Activated T-helper 1 cell treated with anti-CD3 and anti-CD28 coated beads, Interleukin-12 subunit alpha, Interleukin-12 subunit beta, Interleukin-2, Interleukin-4 antibody, amounts not matched to agents 30 ng/mL and 10 ng/mL and 1 ng/mL, durations not matched to agents 14 hours and 24 hours and 36 hours (primary cell): Measurements from ENCODE around the gene FOXRED1. TPM values are rescaled to one million over a fixed set of nuclear protein-coding genes. Genes with fewer than 3 reads are reported as not detected.
"Not testable (repeated sequence)": the region's sequence is repeated elsewhere in the genome, so short reads cannot be mapped to it uniquely, and the experiment has no call there.

Source experiments
- DNase-seq: peaks from one replicate; pipeline ENCODE4 v3.0.0; 2021; ENCODE audit warnings: low spot score
- H3K27ac Mint-ChIP-seq: one replicate; pipeline ENCODE4 v1.8.0; 2021; ENCODE audit warnings: mild to moderate bottlenecking, mixed read lengths
- H3K27me3 Mint-ChIP-seq: one replicate; pipeline ENCODE4 v1.8.0; 2022; ENCODE audit warnings: mild to moderate bottlenecking, moderate library complexity, mixed read lengths; ENCODE audit not compliant: insufficient read depth
- H3K36me3 Mint-ChIP-seq: one replicate; pipeline ENCODE4 v1.8.0; 2021; ENCODE audit warnings: low read depth, mixed read lengths
- H3K4me1 Mint-ChIP-seq: one replicate; pipeline ENCODE4 v1.8.0; 2021; ENCODE audit warnings: low read depth, mixed read lengths
- H3K4me3 Mint-ChIP-seq: one replicate; pipeline ENCODE4 v1.8.0; 2021; ENCODE audit warnings: mild to moderate bottlenecking, moderate library complexity, mixed read lengths
- H3K9me3 Mint-ChIP-seq: one replicate; pipeline ENCODE4 v1.8.0; 2021; ENCODE audit warnings: mixed read lengths
- intact Hi-C: fragments of 100-400 bp; cut with micrococcal nuclease; formaldehyde crosslinking; loops from one replicate; pipeline ENCODE4 v1.15.1; 2024
- total RNA-seq: library from RNA; stranded (reverse); gene quantifications from 2 replicates; pipeline ENCODE4 v1.2.3, GENCODE V29; 2022

The FOXRED1 gene
- total RNA-seq, 1 donor from 2014 or later = 56.5 TPM

DNA sequence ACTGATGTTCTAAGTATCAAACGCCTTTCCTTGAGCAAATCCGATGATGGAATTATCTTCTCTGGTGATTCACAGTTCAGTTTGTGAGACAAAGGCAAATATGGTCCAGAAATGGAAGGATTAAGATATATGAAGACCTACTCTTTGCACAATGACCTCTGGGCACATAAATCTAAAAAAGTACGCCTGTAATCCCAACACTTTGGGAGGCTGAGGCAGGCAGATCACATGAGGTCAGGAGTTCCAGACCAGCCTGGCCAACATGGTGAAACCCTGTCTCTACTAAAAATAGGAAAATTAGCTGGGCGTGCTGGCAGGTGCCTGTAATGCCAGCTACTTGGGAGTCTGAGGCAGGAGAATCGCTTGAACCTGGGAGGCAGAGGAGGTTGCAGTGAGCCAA, 13.4 kb upstream of the FOXRED1 start:
- intact Hi-C loops, DNase-seq, H3K27ac Mint-ChIP-seq, H3K9me3 Mint-ChIP-seq, H3K4me1 Mint-ChIP-seq, H3K4me3 Mint-ChIP-seq, H3K27me3 Mint-ChIP-seq: not testable (repeated sequence)
- H3K36me3 Mint-ChIP-seq = peaks cover 20% of the 10 kb centered on the region

DNA sequence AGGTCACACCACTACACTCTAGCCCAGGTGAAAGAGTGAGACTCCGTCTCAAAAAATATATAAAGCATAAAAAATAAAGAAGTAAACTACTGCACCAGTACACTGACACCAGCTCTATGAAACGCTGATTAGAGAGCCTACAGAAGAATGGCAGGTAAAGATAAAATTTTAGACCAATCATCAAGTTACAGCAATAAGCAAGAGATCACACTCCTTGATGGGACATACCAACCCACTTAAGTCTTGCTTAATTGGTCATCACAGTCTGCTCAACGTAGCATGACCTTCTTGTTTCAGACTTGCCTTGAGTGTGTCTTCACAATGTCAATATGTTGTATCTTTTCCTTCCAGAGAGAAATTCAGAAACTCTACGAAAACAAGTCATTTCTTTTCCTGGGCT, 12.7 kb upstream of the FOXRED1 start:
- Mint-ChIP-seq H3K27ac (no peak overlapping the region), H3K27me3 (no peaks in the 10 kb centered on the region), H3K4me1 (no peaks in the 10 kb centered on the region), H3K9me3 (no peaks in the 10 kb centered on the region), H3K4me3 (no peak overlapping the region), H3K36me3 (peaks cover 24% of the 10 kb centered on the region)
- intact Hi-C loops = no loop called here
- no peak for DNase-seq

DNA sequence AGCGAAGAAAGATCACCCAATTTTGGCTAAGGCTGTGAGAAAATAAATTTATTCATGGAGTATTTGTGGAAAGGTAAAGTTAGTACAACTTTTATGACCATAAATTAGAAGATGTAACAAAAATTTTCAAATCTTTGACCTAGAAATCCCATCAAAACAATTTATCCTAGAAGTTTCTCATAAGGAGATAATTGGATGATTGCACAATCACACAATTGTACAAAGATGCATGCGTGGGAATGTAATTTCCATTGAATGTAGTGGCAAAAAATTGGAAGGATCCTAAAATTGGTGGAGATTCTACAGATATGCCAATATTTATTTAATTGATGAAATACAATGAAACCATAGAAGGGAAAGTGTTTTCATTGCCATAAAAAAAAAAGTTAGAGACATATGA, 11.8 kb upstream of the FOXRED1 start:
- Mint-ChIP-seq H3K4me1 (no peaks in the 10 kb centered on the region), H3K36me3 (peaks cover 29% of the 10 kb centered on the region), H3K4me3 (no peak overlapping the region), H3K9me3 (no peaks in the 10 kb centered on the region), H3K27ac (no peak overlapping the region), H3K27me3 (no peaks in the 10 kb centered on the region)
- no peak for DNase-seq
- intact Hi-C loops = no loop called here

DNA sequence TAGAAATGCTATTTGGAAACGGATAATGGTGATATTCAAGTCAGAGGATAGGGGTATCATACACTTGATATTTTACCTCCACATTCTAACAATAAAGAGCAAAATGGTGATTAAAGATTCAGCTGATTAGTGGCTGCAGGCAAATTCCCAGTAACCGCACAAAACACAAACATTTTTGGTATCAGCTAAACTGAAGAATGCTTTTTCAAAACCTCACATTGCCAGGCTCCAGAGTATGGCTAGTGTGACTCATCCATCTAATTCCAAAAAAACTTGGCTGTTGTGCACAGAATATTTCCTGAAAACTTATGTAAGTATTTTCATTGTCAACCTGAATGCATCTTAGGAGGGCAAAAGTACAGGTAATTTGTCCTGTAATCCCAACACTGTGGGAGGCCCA, 11.2 kb upstream of the FOXRED1 start:
- DNase-seq = no peak
- Mint-ChIP-seq H3K4me1 (no peaks in the 10 kb centered on the region), H3K4me3 (no peak overlapping the region), H3K36me3 (peaks cover 31% of the 10 kb centered on the region), H3K27me3 (no peaks in the 10 kb centered on the region), H3K9me3 (no peaks in the 10 kb centered on the region), H3K27ac (no peak overlapping the region)
- intact Hi-C loops = no loop called here

DNA sequence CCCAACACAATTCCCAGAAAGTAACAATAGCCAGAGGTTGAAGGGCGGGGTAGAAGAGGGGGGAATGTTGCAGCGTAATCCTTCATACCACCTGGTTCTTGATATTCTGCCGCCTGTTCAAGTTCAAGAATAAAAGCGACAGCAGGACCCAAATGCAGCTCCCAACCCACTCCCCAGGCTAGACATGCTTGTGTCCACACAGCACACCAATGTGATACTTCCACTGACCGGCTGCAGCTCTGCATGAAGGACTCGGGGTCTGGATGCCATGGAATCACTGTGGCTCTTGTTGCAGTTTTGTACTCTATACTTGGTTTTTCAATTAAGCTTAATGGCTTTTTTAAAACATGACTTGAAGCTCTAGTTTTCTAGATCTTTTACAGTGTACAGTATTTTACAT, 6.7 kb upstream of the FOXRED1 start:
- H3K27ac Mint-ChIP-seq = no peak overlapping the region
- peaks cover 16% of the 10 kb centered on the region for H3K4me1 Mint-ChIP-seq
- no peak for DNase-seq
- no peaks in the 10 kb centered on the region for H3K9me3 Mint-ChIP-seq
- no peak overlapping the region for H3K4me3 Mint-ChIP-seq
- H3K27me3 Mint-ChIP-seq = no peaks in the 10 kb centered on the region
- peaks cover 56% of the 10 kb centered on the region for H3K36me3 Mint-ChIP-seq
- intact Hi-C loops = no loop called here

DNA sequence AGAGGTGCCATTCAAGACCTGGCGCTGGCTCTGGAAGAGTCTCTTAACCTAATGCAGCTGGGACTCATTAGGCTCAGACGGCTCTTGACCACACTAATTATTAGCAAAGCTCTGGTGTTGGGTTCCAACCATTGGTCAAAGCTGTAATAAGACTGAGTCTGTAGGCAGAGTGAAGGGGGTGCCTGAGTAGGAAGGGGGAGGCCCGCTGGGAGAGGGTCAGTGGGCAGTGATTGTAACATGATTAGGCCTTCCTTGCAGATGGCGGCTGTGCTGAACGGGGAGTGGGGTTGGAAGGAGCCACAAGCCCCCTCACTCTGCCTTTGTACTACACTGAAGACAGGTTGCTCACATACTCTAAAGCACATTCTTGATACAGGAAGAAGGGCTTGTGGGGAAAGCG, 5.5 kb upstream of the FOXRED1 start:
- Mint-ChIP-seq H3K4me3 (no peak overlapping the region), H3K27me3 (no peaks in the 10 kb centered on the region), H3K9me3 (no peaks in the 10 kb centered on the region), H3K27ac (no peak overlapping the region), H3K36me3 (peaks cover 60% of the 10 kb centered on the region), H3K4me1 (peaks cover 25% of the 10 kb centered on the region)
- intact Hi-C loops = no loop called here
- no peak for DNase-seq

DNA sequence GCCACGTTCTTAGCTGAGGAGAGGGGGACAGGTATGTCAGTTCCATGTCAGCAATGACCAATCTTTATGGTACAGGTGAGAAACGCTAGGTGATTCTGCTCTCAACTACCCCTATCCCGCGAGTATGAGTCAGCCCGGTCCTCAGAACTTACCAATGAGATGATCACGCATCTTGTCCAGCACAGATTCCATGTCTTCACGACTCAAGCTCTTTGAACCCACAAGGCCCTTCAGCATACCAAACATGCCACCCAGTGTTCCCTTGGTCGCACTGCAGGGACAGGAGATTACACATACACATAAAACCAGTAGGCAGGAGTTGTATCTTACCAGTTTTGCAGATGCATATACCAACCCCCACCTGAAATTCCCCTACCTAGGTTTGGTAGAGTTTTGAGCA, 3.1 kb upstream of the FOXRED1 start:
- DNase-seq = no peak
- Mint-ChIP-seq H3K4me3 (peak overlapping the region; percentile 99), H3K4me1 (peaks cover 38% of the 10 kb centered on the region), H3K9me3 (no peaks in the 10 kb centered on the region), H3K27ac (no peak overlapping the region), H3K27me3 (no peaks in the 10 kb centered on the region), H3K36me3 (peaks cover 56% of the 10 kb centered on the region)
- intact Hi-C loops = no loop called here

DNA sequence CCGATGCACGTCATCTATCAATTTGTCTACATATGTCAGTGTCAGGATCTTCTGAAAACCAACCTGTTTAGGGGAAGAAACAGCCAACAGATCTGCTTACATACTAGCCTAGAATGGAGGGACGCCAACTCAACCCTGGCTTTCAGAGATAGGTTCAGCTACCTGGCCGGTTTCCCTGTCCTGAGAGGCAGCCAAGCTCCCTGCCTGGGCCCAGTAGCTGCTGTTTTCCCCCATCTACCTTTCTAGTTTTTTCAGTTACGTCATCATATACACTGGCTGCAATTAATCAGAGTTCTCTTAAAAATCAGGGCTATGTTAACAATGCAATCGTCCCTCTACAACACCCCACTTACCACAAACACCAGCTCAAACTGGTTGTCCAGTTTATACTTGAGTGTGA, 1.3 kb upstream of the FOXRED1 start:
- no peaks in the 10 kb centered on the region for H3K9me3 Mint-ChIP-seq
- H3K27ac Mint-ChIP-seq = peak overlapping the region; percentile 96
- no peaks in the 10 kb centered on the region for H3K27me3 Mint-ChIP-seq
- intact Hi-C loops = loop anchor here (1.0 to 2.0 kb wide), 4 partner anchors 89 to 641 kb away; partner anchors contain the start of gene HYLS1
- peaks cover 54% of the 10 kb centered on the region for H3K36me3 Mint-ChIP-seq
- no peak for DNase-seq
- peaks cover 45% of the 10 kb centered on the region for H3K4me1 Mint-ChIP-seq
- H3K4me3 Mint-ChIP-seq = peak overlapping the region; percentile 99

DNA sequence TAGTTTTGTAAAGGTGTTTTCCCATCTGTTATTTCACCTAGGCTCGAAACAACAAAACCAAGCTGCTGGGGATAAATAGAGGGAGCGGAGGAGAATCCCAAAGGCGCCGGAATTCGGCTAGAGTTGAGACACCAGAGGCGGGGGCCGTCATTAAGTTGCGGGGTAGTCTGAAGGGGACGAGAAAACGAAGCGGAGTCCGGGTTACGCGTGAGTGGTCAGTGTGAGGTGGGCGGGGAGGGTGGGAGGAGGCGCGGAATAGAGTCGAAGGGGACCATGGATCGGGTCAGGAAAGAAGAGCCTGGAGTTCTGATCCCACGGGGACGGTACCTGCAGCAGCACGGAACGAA, 620 bp upstream of the FOXRED1 start:
- DNase-seq = no peak
- peaks cover 45% of the 10 kb centered on the region for H3K4me1 Mint-ChIP-seq
- H3K9me3 Mint-ChIP-seq = no peaks in the 10 kb centered on the region
- no peaks in the 10 kb centered on the region for H3K27me3 Mint-ChIP-seq
- peak overlapping the region; percentile 96 for H3K27ac Mint-ChIP-seq
- H3K36me3 Mint-ChIP-seq = peaks cover 55% of the 10 kb centered on the region
- intact Hi-C loops = loop anchor here (1.0 to 2.0 kb wide), 4 partner anchors 88 to 642 kb away; partner anchors contain the start of gene HYLS1
- H3K4me3 Mint-ChIP-seq = peak overlapping the region; percentile 99

DNA sequence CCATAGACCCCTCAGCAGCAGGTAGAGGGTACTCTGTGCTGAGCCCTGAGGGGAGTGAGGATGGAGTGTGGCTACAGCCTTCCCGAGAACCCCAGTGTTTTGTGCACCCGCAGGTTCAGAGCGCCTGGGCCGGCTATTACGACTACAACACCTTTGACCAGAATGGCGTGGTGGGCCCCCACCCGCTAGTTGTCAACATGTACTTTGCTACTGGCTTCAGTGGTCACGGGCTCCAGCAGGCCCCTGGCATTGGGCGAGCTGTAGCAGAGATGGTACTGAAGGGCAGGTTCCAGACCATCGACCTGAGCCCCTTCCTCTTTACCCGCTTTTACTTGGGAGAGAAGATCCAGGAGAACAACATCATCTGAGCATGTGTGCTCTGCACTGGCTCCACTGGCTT, 8.4 kb downstream of the FOXRED1 start:
- peaks cover 19% of the 10 kb centered on the region for H3K4me1 Mint-ChIP-seq
- H3K9me3 Mint-ChIP-seq = no peaks in the 10 kb centered on the region
- no peak overlapping the region for H3K27ac Mint-ChIP-seq
- no peaks in the 10 kb centered on the region for H3K27me3 Mint-ChIP-seq
- H3K4me3 Mint-ChIP-seq = no peak overlapping the region
- DNase-seq = no peak
- H3K36me3 Mint-ChIP-seq = peaks cover 26% of the 10 kb centered on the region
- intact Hi-C loops = no loop called here

DNA sequence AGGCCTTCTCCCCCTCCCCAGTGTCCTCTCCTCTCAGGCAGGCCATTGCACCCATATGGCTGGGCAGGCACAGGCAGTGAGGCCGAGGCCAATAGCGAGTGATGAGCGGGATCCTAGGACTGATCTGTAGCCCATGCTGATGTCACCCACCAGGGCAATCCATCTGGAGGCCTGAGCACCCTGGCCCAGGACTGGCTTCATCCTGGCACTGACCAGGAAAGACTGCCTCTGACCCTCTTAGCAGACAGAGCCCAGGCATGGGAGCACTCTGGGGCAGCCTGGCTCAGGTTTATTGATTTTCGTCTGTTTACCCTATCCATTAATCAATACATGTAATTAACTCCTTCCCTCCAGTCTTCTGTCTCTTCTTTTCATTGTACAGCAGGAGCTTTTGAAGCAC, 8.8 kb downstream of the FOXRED1 start:
- intact Hi-C loops = no loop called here
- no peak overlapping the region for H3K4me3 Mint-ChIP-seq
- no peak overlapping the region for H3K27ac Mint-ChIP-seq
- H3K9me3 Mint-ChIP-seq = no peaks in the 10 kb centered on the region
- H3K36me3 Mint-ChIP-seq = peaks cover 23% of the 10 kb centered on the region
- DNase-seq = no peak
- H3K27me3 Mint-ChIP-seq = no peaks in the 10 kb centered on the region
- H3K4me1 Mint-ChIP-seq = peaks cover 23% of the 10 kb centered on the region

DNA sequence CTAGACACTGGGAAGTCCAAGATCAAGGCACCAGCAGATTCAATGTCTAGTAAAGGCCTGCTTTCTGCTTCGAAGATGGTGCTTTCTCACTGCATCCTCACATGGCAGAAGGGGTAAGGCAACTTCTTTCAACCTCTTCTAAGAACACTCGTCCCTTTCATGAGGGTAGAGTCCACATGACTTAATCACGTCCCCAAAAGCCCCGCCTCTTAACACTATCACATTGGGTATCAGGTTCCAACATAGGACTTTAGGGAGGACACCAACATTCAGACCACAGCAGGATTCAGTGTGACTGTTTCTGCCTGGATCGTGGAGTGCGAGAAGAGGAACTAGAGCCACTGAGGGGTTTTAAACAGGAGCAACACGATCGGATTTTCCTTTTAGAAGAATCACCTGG, 10.2 kb downstream of the FOXRED1 start:
- no peak for DNase-seq
- H3K4me1 Mint-ChIP-seq = peaks cover 30% of the 10 kb centered on the region
- no peak overlapping the region for H3K4me3 Mint-ChIP-seq
- H3K36me3 Mint-ChIP-seq = peaks cover 23% of the 10 kb centered on the region
- H3K27ac Mint-ChIP-seq = peak overlapping the region; percentile 27
- intact Hi-C loops = no loop called here
- no peaks in the 10 kb centered on the region for H3K9me3 Mint-ChIP-seq
- H3K27me3 Mint-ChIP-seq = no peaks in the 10 kb centered on the region

DNA sequence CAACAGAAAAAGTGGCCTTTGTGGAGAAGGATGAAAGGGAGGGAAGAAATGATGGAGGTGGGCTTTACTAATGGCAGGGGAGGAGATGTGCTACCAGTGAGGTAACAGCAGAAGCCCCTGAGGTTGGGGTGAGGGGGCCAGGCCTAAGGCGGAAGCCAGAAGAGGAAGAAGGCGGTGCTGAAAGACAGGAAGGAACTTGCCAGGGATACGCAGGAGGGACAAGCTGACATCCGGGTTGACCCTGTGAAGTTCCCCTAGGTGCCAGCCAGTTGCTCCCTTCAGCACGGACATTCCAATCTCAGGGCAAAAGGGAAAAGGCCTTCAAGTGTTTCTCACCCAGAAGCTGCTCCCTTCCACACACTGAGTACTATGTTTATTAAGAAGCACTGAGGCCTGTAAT, 11.6 kb downstream of the FOXRED1 start:
- intact Hi-C loops = loop anchor here (5.0 kb wide), 1 partner anchor 393 kb away; the partner anchor contains the start of gene HYLS1
- Mint-ChIP-seq H3K36me3 (peaks cover 20% of the 10 kb centered on the region), H3K27ac (no peak overlapping the region), H3K27me3 (no peaks in the 10 kb centered on the region), H3K4me1 (peaks cover 40% of the 10 kb centered on the region), H3K4me3 (peak overlapping the region; percentile 56), H3K9me3 (no peaks in the 10 kb centered on the region)
- no peak for DNase-seq

DNA sequence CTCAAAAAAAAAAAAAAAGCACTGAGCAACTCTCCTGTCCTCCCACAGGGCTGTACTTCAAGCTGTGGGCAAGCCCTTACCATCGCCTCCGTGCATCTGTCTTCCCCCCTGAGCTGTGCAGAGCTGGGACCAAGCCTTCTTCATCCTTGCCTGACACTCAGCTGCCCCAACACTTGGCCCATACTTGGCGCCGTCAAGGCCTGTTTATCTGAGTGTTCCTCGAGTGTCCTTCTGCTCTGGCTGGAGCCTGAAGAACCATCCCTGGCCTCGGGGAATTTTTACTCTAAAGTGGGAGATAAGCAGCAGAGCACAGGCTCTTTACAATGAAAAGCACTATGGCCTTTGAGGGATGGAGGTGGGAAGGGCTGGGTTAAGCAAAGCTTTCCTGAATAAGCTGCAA, 12.3 kb downstream of the FOXRED1 start:
- H3K27ac Mint-ChIP-seq = peak overlapping the region; percentile 80
- H3K4me1 Mint-ChIP-seq = peaks cover 40% of the 10 kb centered on the region
- peaks cover 17% of the 10 kb centered on the region for H3K36me3 Mint-ChIP-seq
- H3K4me3 Mint-ChIP-seq = peak overlapping the region; percentile 92
- DNase-seq = no peak
- H3K27me3 Mint-ChIP-seq = no peaks in the 10 kb centered on the region
- H3K9me3 Mint-ChIP-seq = no peaks in the 10 kb centered on the region
- intact Hi-C loops = loop anchor here (5.0 kb wide), 1 partner anchor 394 kb away; the partner anchor contains the start of gene HYLS1
